GM10248 (cell line): ENCODE measurements around the gene CYREN.

Experiments
- CTCF ChIA-PET: fragments of 300-600 bp; sonication (Branson Sonifier 250); formaldehyde crosslinking; extraction: SDS; loops from one replicate; lab custom pipeline; 2021; ENCODE audit warnings: antibody characterized with exemption; lab: Yijun Ruan, JAX
- POLR2A ChIA-PET: fragments of 350-650 bp; sonication (Branson Sonifier 250); formaldehyde crosslinking; extraction: SDS; loops from one replicate; lab custom pipeline; 2020; ENCODE audit warnings: antibody characterized with exemption; lab: Yijun Ruan, JAX
- DNase-seq: peaks from one replicate; pipeline ENCODE4 v3.0.0; 2012; ENCODE audit errors: extremely low spot score
- TF ChIP-seq, protein P1 (sequence below): IDR thresholded peaks from 2 replicates; pipeline ENCODE4 v1.5.1; 2012; ENCODE audit warnings: mild to moderate bottlenecking, low read depth; ENCODE audit errors: extremely low read depth, missing control alignments, control extremely low read depth

Gene CYREN

DNA sequence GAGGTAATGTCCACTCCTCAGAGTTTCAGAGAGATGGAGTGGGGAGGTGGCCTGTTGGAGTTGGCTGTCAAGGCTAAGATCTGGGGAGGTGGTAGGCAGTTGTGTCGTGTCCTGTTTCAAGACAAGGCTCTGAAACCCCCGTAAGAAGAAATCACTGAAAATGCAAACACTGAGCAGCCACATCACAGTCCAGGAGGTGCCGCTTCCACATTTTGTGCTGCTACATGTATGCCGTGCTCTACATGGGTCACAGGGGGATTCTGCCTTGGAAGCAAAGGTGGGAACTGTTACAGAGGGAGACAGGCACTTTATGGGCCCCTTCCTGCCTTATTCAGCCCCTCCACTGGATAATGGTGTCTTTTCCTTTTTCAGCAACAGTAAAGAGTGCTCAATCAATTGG, 28.9 kb upstream of the CYREN start:
- ChIA-PET CTCF (interaction anchor here (4.0 kb wide), 1 partner anchor 12 kb away, joined by 16 read pairs; no protein-coding TSS in a partner anchor), POLR2A (no interaction called here)
- TF ChIP-seq, protein P1, sequence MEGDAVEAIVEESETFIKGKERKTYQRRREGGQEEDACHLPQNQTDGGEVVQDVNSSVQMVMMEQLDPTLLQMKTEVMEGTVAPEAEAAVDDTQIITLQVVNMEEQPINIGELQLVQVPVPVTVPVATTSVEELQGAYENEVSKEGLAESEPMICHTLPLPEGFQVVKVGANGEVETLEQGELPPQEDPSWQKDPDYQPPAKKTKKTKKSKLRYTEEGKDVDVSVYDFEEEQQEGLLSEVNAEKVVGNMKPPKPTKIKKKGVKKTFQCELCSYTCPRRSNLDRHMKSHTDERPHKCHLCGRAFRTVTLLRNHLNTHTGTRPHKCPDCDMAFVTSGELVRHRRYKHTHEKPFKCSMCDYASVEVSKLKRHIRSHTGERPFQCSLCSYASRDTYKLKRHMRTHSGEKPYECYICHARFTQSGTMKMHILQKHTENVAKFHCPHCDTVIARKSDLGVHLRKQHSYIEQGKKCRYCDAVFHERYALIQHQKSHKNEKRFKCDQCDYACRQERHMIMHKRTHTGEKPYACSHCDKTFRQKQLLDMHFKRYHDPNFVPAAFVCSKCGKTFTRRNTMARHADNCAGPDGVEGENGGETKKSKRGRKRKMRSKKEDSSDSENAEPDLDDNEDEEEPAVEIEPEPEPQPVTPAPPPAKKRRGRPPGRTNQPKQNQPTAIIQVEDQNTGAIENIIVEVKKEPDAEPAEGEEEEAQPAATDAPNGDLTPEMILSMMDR = no peak
- DNase-seq = no peak

DNA sequence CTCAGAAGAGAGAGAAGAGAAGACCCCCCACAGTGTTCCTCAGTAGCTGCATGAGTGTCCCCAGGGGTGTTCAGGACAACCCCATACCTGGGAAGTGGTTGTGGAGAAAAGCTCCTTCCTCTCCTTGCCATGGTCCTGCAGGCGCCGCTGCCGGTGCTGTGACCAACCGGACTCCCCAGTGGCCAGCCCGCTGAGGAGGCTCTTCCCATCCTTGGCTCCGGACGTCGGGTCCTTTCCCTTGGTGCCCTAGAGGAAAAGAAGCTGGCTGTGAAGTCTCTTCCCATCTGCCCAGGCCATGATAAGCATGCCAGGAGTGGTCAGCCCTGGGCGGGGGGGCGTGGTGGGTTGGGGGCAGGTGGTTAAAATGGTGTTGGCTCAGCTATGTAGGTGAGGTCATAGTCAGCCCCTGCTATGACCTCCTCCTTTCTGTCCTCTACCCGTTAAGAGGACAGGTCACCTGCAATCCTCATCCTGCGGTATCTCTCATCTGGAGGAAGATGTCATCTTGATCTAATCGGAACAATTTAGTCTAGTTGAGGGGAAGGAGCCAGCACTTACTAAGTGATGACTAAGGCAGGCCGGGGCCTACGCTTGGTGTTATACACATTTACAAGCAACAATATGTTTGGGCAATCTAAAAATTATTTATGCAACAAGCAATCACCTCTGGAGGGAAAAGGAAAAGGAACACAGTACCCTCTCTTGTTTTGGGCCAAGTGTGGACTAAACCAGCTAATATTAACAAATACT, 27.6 kb upstream of the CYREN start:
- CTCF ChIA-PET = interaction anchor here (0.7 to 4.3 kb wide), 8 partner anchors 10 to 211 kb away, joined by 3 to 17 read pairs (median 3); partner anchors contain the start of gene CYREN
- POLR2A ChIA-PET = interaction anchor here (0.9 kb wide), 1 partner anchor 11 kb away, joined by 3 read pairs; no protein-coding TSS in a partner anchor
- TF ChIP-seq, protein P1 = no peak

DNA sequence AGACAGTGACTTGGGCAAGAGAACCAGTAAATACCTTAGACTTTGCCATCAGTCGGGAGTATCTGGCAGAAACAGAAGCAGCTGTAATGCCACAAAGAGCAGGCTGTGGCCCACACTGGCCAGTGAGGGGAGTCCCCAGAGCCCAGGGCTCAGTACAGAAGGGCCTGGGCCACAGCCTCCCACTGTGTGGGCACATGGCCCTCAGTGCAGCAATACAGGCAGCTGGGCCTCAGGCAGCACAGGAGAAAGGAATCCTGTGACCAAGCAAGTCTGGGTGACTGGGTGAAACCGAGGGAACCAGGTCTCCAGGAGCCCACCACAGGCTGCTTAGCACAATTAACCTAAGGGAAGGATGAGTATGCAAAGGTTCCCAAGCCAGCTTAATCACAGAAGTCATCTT, 26.8 kb upstream of the CYREN start:
- POLR2A ChIA-PET = interaction anchor here (0.9 kb wide), 1 partner anchor 11 kb away, joined by 3 read pairs; no protein-coding TSS in a partner anchor

More for the DNA sequence above, 27.6 kb upstream of the CYREN start:
- DNase-seq = no peak

DNA sequence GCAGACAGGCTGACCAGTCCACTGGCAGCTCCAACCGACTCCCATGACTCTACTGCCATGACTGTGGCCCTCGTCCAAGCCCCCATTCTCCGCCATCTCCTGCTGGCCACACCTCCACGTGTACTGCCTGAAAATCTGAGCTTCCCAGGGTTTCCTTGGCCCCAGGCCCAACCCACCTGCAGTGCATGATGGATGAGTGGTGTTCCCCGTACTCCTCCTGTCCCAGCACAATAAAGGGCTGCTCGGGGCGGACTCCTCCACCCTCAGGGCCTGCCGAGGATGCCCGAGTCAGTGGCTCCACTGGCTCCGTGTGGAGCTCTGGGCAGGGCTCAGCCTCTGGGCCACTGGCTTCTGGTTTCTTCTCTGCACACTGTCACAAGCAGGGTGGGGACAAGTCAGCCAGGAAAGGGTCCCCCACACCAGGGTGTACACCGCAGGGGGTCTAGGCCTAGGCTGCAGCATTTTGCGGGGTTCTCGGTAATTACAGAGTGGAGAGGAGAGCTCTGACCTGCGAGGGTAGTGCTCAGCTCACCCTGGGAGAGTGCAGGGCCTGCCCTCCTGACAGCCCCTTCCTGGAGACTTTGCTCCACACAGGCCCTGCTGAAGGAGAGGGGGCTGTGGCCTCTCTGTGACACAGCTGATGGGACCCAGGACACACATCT, 25.6 kb upstream of the CYREN start:
- TF ChIP-seq, protein P1 = no peak
- ChIA-PET POLR2A (no interaction called here), CTCF (interaction anchor here (1.4 to 4.3 kb wide), 4 partner anchors 8 to 26 kb away, joined by 6 to 17 read pairs (median 14); partner anchors contain the start of gene CYREN)
- DNase-seq = no peak

More for the DNA sequence above, 26.8 kb upstream of the CYREN start:
- TF ChIP-seq, protein P1 = no peak
- DNase-seq = no peak
- CTCF ChIA-PET = interaction anchor here (1.0 to 4.3 kb wide), 4 partner anchors 9 to 210 kb away, joined by 3 to 17 read pairs (median 10); partner anchors contain the start of gene CYREN

DNA sequence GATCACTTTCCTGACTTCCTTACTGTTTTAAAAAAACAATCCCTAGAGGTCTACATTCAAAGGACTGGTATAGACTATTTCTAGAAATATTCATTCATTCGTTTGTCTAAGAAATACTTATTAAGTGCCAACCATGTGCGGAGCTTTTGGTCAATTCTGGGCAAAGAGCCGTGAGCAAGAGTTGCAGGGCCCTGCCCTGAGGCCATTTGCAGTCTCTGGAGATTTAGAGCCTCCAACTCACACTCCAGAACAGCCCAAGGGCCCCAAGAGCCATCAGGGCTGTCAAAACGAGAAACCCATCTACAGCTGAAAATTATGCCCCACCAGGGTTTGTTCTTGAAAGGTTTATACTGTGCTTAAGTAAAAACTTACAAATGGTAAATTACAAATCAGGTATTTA, 24.6 kb upstream of the CYREN start:
- CTCF ChIA-PET = interaction anchor here (0.9 to 4.3 kb wide), 3 partner anchors 8 to 25 kb away, joined by 3 to 17 read pairs (median 13); partner anchors contain the start of gene CYREN
- DNase-seq = no peak
- POLR2A ChIA-PET = no interaction called here
- TF ChIP-seq, protein P1 = no peak

DNA sequence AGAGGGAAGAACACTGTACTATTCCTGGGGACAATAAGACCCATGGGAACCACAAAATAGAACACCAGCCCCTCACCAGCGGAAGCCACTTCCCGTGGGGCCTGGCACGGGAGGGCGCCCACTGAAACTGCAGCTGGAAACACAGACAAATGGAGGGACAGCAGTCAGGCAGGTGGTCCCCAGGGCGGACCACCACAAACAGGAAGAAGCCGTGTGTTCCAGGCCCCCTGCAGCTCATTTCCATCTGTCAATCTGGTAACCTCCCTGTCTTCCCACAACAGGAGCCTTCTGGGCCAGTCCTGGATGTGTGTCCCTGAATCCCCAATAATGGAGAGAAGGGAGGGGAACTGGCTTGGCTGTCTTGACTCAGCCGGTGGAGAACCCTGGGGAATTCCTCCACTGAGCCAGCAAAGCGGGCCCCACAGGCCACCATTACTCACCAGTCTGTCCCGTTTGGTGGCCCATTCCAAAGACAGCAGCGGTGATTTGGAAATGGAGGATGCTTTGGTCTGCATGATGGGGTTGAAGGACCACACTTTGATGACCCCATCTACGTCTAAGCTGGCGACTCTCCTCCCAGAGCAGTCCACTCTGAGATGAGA, 24.1 kb upstream of the CYREN start:
- TF ChIP-seq, protein P1 = no peak

More for the DNA sequence above, 24.1 kb upstream of the CYREN start:
- no peak for DNase-seq
- ChIA-PET POLR2A (no interaction called here), CTCF (interaction anchor here (0.9 to 4.3 kb wide), 4 partner anchors 8 to 25 kb away, joined by 3 to 17 read pairs (median 8); partner anchors contain the start of gene CYREN)
